Skin of body (tissue), 2 donors: ENCODE results near the gene STPG2. TPM values are rescaled to one million over a fixed set of nuclear protein-coding genes. Genes with fewer than 3 reads are reported as not detected.

Experiments used
- DNase-seq: peaks from one replicate; lab custom pipeline; 2025; lab: John Stamatoyannopoulos, UW
- total RNA-seq: library from RNA; depleted of rRNA; stranded (reverse); fragments of >200 nt; gene quantifications from one replicate; pipeline ENCODE4 v1.2.3, GENCODE V29; 2014

The STPG2 gene
- total RNA-seq, 1 donor from 2014 or later, result 0.59 TPM

DNA sequence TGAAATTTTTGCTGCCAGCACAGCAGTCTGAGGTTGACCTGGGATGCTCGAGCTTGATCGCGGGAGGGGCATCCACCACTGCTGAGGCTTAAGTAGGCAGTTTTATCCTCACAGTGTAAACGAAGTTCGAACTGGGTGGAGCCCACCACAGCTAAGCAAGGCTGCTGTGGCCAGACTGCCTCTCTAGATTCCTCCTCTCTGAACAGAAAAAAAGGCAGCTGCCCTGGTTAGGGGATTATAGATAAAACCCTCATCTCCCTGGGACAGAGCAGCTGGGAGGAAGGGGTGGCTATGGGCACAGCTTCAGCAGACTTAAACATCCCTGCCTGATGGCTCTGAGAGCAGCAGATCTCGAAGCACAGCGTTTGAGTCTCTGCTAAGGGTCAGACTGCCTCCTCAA is 314.6 kb downstream of the STPG2 start:
- no peak for DNase-seq

DNA sequence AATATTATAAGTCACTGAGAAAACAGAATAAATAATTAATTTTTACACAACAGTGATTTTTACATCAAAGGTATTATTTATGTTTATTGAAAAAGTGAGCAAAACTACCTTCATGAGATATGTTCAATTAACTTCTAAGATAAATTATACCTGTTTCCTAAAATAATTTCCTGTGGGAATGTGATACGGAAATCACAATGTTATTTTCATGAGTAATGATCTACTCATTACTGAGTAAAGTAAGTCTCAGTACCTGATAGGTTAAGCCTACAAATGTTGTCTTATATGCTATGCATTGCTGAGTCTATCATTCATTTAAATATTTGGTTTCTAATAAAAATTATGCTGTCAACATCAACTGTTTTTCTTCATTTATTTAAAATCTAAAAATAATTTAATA is 324.0 kb downstream of the STPG2 start:
- no peak for DNase-seq

DNA sequence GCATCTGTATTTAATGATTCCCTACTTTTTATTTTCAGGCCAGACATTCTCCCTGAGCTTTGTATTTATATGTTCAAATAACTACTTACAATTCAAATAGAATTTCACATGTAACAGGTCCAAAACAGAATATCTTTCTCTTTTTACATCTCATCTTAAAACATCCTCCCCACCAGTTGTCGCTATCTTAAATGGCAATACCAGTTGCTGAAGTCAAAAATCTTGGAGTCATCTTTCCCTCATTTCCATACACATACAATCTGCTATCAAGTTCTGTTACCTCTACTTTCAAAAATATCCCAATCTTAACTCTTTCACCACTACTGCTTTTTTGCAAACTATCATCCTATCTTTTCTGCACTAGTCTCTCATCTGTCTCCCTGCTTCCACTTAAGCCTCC is 330.5 kb downstream of the STPG2 start:
- DNase-seq, result no peak

DNA sequence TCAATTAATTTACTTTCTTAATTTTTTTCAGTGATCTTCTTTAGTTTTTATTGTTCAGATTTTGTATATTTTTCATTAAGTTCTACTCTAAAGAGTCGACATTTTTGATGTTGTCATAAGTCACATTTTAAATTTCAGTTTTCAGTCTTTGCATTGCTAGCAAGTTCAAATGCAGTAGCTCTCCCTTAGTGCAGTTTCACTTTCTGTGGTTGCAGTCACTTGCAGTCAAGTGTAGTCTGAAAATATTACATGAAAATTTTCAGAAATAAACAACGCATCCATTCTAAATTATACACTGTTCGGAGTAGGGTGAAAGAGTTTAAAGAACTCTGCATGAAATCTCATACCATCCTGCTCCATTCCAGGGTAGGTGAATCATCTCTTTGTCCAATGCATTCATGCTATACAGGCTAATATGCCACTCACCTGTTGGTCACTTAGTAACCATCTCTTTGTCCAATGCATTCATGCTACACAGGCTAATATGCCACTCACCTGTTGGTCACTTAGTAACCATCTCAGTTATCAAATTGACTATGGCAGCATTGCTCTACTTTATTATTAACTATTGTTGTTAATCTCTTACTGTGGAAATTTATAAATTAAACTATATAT is 356.9 kb downstream of the STPG2 start:
- DNase-seq, result no peak

DNA sequence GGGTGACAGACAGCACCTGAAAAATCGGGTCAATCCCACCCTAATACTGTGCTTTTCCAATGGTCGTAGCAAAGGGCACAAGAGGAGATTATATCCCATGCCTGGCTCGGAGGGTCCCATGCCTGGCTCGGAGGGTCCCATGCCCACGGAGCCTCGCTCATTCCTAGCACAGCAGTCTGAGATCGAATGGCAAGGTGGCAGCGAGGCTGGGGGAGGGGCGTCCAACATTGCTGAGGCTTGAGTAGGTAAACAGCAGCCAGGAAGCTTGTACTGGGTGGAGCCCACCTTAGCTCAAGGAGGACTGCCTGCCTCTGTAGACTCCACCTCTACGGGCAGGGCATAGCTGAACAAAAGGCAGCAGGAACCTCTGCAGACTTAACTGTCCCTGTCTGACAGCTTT is 365.1 kb downstream of the STPG2 start:
- no peak for DNase-seq

DNA sequence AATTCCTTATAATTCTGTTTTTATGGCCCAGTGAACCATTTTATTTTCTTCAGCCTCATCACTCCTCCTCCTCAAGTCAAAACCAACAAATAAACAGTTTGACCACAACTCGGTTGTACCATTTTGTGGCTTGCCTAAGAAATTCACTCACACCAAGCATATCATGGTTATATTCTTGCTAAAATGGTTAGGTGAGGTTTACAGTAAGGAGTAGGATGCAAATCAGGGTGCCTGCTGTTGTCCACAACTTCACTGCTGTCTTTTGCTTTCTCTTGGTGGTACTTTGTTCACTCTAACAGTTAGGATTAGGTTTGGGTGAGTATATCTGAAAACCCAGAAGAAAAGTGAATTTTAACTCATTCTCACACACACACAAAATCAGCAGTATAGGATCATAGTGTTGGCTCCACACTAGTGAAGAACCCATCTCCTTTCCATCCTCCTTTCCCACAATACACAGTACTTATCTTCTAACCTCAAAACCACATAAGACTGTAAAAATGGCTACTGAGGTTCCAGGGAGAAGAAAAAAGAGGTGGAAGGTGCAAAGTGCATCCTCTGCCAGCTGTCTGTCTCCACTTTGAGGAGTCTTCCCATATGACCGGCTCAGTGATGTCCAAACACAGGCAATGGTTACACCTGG is 368.8 kb downstream of the STPG2 start:
- no peak for DNase-seq

DNA sequence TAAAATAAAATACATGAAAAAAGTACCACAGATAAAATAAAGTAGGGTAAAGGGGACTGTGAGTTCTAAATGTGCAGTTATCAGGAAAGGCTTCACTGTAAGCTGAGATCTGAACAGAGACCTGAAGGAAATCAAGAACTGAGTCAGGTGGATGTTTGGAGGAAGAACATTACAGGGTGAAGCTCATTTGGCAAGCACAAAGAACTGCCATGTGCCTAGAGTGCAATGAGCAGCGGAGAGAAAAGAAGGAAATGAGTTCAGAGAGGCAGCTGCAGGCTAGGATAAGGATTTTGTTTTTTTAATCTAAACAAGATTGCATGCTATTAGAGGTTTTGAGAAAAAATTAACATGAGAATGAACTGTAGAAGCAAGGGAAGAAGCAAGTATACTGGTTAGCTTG is 373.1 kb downstream of the STPG2 start:
- no peak for DNase-seq

DNA sequence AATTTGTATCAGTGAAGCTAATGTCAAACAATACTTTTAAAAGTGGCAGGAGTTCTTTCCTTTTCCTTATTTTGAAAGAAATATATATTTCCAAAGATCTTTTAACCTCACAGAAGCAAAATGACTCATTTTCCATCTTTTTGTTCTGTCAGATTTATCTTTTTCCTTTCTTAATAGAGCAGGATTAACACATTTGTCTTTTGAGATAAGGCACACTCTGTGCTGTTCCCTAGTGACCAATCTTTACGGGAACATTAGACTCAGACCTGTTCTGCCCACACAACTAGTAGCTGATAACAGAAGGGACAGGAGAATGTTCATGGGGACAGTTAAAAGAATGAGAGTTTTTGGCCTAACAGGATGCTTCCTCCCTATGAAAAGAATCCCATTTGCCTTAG is 381.2 kb downstream of the STPG2 start:
- DNase-seq, result no peak

DNA sequence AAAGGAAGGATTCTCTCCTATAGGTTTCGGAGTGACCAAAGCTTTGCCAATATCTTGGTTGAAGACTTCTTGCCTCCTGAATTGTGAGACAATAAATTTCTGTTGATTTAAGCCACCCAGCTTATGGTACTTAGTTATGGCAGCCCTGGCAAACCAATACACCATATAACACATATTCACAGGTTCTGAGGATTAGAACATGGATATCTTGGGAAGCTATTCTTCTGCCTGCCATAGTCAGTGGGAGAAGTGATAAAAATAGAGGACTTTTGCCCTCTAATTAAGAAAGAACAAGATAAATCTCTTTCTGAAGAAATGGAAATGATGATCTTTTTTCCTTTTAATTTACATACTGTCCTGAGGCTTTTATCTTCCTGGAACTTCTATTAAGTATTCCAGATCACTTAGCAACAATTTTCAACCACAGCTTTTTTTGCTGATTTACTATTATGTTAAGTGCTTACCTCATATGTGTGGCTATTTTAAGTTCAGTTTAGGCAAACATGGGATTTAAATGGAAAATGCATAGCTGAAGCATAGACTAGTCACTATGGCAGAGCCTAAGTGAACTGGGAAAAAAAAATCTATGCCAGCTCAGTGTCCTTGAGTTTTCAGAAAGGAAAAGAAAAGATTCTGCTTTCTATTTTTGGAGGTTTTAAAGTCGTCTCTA is 381.7 kb downstream of the STPG2 start:
- DNase-seq, result no peak

DNA sequence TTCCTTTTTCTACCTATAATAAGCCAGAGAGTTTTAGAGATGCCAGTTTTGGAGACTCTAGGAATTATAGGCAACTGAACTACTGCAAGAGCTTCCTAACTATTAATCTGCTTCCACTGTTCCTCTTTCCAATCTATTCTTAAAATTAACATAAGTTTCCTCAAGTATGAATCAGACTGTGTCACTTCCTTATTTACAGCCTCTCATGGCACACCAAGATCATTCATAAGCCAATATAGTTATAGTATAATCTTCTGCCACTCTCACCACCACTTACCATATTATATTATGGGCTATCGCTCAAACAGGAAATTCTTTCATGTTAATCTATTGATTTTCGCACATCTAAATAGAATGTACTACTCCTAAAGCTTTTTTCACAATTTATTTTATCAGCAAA is 383.5 kb downstream of the STPG2 start:
- no peak for DNase-seq

DNA sequence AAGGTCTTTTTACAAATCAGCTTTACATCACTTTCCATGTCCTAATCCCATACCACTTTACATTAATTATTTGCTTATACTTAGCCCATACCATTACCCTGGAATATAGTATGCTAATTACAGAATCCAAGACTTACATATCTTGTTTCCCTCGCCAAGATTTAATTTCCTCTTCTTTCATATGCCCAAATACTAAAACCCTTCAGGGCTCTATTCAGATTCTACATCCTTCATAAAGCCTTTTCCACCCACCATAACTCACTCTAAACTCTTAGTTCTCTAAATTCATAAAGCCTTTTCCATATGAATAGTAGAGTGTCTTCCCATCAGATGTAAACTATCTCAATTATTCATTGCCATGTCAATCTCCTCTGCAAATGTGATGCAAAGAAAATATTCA is 390.7 kb downstream of the STPG2 start:
- DNase-seq, result no peak

DNA sequence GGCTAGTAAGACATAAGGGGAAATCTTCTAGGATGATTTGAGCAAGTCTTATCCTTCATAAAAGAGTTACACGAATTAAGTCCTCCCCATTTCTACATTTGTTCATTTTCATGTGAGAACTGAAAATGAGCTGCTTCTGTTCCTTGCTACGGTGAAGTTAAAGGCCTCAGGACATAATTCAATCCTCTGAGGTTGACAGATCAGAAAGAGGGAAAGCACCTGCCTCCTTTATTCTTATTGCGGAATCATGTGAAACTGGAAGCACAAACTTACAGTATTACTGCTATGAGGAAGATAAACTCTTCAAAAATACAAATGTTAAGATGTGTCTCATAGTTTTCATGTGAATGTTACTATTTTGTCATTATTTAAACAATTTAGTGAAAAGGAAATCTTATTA is 395.3 kb downstream of the STPG2 start:
- no peak for DNase-seq

DNA sequence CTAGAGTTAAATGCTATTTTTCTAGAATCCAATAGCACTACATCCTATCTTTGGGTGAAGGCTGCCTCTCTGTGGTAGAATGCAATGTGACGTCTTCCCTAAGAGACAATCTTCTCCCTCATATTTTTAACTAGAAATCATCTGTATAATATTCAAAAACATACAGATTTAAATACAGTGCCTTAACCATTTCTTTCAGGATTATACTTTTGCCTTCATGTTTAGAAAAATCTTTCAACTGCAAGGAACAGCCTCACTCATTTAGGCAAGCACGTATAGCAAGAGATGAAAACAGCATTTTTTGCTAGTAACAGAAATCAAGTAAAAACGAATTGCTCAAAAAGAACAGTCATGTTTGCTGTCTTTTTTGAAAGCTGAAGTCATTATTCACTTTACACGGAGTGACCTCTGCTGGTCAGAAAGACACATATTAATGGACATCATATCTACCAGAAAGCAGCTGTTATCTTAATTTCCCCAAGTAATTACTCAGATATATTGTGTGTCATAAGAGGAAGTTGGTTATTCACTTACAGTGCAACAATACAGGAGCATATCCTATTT is 422.3 kb downstream of the STPG2 start:
- DNase-seq, result peak; percentile 29

DNA sequence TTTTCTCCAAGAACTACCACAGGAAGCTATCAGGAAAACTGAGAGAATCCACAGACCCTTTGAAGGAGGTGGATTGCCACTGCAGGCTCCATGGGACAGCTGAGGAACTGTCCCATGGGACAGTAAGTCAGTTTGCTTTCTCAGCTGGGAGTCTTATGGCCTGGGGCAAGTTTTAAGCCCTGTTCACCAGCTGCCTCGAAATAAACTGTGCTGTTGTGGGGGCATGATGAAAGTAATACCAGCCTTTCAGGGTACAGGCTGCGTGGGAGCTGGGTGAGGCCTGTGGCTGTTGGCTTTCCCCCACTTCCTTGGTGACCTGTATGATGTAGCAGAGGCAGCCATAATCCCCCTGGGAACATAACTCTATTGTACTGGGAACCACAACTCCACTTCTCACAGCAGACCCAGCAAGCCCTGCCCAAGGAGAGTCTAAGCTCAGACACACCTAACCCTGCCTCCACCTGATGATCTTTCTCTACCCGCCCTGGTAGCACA is 452.1 kb downstream of the STPG2 start:
- no peak for DNase-seq

DNA sequence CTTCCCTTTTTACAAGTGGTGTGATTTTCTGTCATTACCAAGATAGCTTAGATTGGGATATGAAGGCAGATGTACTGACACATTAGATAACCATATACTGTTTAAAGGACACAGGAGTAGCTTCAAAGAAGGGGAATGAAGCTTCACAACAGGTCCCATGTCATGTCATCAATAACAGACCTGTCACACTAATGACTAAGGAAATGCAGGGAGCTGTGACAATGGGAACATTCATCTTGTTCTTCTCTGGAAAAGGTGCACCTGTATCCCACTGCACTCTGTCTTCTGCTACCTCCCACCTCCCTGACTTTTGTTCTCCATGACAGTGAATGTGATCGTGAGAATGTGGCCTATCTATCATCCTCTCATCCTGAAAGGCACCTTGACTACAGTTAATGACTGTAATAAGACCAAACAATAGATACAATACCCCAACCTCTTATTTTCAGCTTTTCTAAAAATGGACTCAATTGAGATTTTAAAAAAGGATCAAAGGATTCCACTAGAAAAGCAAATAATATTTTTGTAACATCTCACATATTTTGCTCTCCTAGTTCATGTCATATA is 472.5 kb downstream of the STPG2 start:
- DNase-seq, result no peak

DNA sequence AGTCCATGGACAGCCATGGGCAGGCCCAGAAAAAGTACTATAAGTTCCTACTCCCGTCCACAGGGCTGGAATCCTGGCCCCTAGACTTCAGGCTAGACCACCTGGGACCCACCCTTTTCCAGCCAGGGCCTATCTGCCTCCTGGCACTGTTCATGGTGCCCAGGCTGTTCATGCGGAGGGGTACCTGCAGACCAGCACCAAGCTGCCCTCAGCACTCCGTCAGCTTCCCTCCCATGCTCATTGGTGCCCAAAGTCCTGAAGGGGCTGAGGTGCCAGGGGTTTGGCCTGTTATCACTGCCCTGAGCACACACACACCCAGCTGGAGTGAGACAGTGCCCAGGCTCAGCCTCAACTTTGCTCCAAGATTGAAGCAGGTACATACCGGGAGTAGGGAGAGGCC is 477.7 kb downstream of the STPG2 start:
- DNase-seq, result no peak

DNA sequence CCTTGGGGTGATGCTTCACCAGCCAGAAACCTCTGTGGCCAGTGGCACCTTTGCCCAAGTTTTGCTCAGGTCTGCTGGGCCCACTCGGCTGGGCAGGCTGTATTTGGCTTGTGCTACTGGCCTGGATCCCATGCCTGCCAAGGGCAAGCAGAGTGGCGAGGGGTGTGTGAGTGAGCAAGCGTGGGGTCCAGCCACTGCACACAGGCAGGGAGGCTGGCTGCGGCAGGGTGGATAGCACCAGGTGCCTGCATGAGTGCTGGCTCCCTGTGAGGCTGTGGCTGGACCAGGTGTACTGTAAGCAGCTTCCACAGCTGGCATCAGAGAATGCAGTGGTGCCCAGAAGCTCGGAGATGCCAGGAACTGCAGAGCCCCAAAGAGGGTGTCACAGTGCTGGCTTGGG is 478.5 kb downstream of the STPG2 start:
- DNase-seq, result no peak

DNA sequence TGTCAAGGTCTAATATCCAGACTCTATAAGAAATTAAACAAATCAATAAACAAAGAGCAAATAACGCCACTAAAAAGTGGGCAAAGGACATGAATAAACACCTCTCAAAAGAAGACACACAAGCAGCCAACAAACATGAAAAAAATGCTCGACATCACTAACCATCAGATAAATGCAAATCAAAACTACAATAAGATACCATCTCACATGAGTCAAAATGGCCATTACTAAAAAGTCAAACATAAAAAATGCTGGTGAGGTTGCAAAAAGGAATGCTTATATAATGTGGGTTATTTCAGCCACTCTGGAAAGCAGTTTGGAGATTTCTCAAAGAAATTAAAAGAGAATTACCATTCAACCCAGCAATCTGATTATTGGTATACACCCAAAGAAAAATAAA is 481.1 kb downstream of the STPG2 start:
- no peak for DNase-seq

DNA sequence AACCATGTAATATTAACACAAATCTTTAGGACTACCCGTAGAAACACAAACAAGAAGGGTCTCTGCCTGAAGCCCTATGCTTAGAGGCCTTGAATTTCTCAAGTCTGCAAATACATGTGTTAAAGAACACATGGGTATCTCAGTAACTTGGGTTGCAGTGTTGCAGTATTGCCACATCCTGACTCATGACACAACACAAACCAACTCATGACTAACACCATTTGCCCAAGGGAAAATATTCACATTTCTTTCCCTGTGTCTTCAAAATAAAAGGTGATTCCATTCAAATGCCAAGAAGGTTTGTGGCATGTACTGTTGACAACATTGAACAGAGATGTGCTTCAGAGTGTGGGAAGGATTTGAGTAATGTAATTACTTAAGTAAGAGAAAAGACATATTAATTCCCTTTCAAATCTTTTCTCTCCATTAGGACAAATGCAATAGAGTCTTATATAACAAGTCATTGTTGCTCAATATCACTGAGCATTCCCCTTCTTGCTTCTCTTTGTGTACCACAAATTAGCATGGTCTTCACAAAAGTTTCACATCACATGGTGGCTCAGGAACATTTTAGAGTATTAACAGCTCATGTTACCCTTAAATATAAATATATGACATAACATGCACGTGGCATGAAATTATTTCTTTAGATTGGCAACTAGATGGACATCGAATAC is 487.1 kb downstream of the STPG2 start:
- DNase-seq, result no peak

DNA sequence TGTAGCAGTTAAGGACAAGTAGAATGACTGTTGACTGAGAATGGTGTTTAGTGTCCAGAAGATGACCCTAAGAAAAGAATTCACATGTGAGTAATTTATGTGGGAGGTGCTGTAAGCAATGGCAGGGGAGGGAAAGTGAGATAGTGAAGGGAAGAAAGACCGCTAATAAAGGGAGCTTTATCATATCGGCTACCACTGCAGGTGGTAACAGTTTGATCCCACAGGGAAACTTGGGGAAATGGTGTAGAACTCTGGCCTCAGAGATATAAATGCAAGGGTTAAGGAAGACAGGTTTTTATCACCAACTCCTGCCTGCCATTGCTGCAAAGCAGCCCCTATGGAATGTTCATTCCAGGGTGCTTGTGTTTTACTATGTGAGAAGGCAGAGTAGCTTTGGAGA is 489.6 kb downstream of the STPG2 start:
- no peak for DNase-seq

DNA sequence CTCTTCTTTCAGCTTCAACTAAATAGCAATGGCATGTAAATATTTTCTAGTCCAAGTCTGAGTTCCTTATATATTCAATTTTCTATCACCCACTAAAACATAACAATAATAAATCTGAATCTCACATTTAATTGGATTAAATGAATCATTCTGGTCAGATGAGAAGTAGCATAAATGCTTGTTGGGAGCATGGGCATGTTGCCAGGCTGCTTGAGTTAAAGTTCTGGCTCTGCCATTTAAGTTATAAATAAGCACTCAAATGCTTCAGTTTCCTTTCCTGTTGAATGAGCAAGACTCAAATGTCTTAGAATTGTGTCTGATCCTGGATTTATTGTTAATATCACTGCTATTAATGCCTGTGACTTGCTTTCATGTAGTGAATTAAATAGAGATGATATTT is 496.3 kb downstream of the STPG2 start:
- DNase-seq, result no peak
